Type B pancreatic cell (in vitro differentiated cells): ENCODE measurements around the gene GPR107. TPM values are rescaled to one million over a fixed set of nuclear protein-coding genes. Genes with fewer than 3 reads are reported as not detected.

Experiments used
- DNase-seq: peaks from one replicate; pipeline ENCODE4 v3.0.0; 2021; ENCODE audit warnings: mixed read lengths; ENCODE audit not compliant: unreplicated experiment; ENCODE audit errors: extremely low spot score
- H3K27ac Mint-ChIP-seq: 2 replicates; pipeline ENCODE4 v1.8.0; 2021; ENCODE audit warnings: mild to moderate bottlenecking, mixed read lengths
- H3K27me3 Mint-ChIP-seq: 2 replicates; pipeline ENCODE4 v1.8.0; 2021; ENCODE audit warnings: mixed read lengths
- H3K36me3 Mint-ChIP-seq: 2 replicates; pipeline ENCODE4 v1.8.0; 2021; ENCODE audit warnings: mixed read lengths
- H3K4me1 Mint-ChIP-seq: one replicate; pipeline ENCODE4 v1.8.0; 2021; ENCODE audit warnings: mixed read lengths; ENCODE audit not compliant: unreplicated experiment
- H3K4me3 Mint-ChIP-seq: 2 replicates; pipeline ENCODE4 v1.8.0; 2021; ENCODE audit warnings: mild to moderate bottlenecking, mixed read lengths
- H3K9me3 Mint-ChIP-seq: 2 replicates; pipeline ENCODE4 v1.8.0; 2021; ENCODE audit warnings: mixed read lengths
- total RNA-seq: library from RNA; stranded (reverse); gene quantifications from 2 replicates; pipeline ENCODE4 v1.2.1, GENCODE V29; 2021; ENCODE audit warnings: low replicate concordance
- TF ChIP-seq, protein P1 (sequence below): fragments of 200-600 bp; sonication (generic); conservative IDR thresholded peaks from 2 replicates; pipeline ENCODE4 v1.5.0; 2021; ENCODE audit warnings: antibody characterized with exemption, mild to moderate bottlenecking

GPR107 gene
- total RNA-seq, 1 donor from 2014 or later = 43.6 TPM

DNA sequence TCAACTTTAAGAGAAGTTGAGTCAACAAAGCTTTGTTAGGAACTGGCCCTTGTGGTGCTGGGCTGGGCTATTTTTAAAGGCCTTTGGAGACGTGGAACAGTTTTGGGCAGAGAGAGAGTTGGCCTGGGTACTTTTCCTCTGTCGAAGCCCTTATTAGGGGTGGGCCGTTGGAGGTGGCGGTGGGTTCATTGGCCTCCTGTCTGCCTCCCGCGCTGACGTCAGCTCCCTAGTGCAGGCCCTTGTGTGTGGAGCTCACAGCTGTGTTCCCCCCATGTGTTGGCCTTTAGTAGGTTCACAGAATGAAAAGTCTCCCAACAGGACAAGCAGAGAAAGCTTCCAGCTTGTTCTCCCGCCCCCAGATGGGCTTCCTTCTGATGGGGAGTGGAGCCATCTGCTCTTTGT lies 121.2 kb downstream of the GPR107 start:
- TF ChIP-seq, protein P1, sequence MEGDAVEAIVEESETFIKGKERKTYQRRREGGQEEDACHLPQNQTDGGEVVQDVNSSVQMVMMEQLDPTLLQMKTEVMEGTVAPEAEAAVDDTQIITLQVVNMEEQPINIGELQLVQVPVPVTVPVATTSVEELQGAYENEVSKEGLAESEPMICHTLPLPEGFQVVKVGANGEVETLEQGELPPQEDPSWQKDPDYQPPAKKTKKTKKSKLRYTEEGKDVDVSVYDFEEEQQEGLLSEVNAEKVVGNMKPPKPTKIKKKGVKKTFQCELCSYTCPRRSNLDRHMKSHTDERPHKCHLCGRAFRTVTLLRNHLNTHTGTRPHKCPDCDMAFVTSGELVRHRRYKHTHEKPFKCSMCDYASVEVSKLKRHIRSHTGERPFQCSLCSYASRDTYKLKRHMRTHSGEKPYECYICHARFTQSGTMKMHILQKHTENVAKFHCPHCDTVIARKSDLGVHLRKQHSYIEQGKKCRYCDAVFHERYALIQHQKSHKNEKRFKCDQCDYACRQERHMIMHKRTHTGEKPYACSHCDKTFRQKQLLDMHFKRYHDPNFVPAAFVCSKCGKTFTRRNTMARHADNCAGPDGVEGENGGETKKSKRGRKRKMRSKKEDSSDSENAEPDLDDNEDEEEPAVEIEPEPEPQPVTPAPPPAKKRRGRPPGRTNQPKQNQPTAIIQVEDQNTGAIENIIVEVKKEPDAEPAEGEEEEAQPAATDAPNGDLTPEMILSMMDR = no peak
- H3K4me1 Mint-ChIP-seq = peaks cover 15% of the 10 kb centered on the region
- H3K27me3 Mint-ChIP-seq = peaks cover 3% of the 10 kb centered on the region
- peak overlapping the region; percentile 80 for H3K4me3 Mint-ChIP-seq
- H3K9me3 Mint-ChIP-seq = no peaks in the 10 kb centered on the region
- no peaks in the 10 kb centered on the region for H3K36me3 Mint-ChIP-seq
- no peak for DNase-seq
- H3K27ac Mint-ChIP-seq = peak overlapping the region; percentile 58

DNA sequence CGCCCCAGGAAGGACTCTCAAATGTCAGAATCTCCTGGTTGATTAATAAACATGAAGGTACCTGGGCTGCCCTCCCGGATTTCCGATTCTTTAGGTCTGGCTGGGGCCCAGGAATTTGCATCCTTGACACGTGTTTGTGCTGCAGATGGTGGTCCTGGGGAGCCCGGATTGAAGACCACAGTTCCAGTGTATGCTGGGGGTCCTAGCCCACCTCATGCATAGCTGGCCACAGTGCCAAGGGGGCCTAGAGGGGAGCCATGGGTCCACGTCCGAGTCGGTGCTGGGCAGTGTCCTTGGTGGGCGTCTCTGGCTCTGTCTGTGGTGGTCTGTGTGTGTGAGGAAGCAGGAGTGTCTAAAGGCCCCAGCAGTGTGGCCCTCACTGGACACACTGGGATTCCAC lies 121.6 kb downstream of the GPR107 start:
- peaks cover 15% of the 10 kb centered on the region for H3K4me1 Mint-ChIP-seq
- H3K9me3 Mint-ChIP-seq = no peaks in the 10 kb centered on the region
- DNase-seq = no peak
- H3K27me3 Mint-ChIP-seq = peaks cover 3% of the 10 kb centered on the region
- no peak overlapping the region for H3K27ac Mint-ChIP-seq
- TF ChIP-seq, protein P1 = no peak
- H3K4me3 Mint-ChIP-seq = no peak overlapping the region
- no peaks in the 10 kb centered on the region for H3K36me3 Mint-ChIP-seq

DNA sequence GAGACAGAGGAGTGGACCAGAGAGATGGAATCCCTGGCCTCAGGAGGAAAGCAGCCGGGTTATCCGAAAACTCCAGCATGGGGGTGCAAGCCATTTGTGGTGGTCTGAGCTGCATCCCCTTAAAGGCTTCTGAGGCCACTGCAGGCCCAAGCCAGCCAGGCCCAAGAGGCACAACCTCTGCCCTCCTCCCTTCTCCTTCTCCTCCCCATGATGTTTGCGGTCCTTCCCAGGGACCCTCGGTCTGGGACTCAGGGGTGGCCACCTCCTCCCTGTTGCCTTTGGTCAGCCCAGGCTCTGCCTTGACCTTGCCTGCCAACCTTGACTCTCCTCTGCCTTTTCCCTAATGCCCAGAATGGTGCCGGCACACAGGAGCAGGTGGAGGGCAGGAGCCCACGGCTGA lies 123.1 kb downstream of the GPR107 start:
- TF ChIP-seq, protein P1 = no peak
- Mint-ChIP-seq H3K36me3 (no peaks in the 10 kb centered on the region), H3K4me1 (peaks cover 8% of the 10 kb centered on the region), H3K4me3 (no peak overlapping the region), H3K9me3 (no peaks in the 10 kb centered on the region), H3K27me3 (no peaks in the 10 kb centered on the region), H3K27ac (no peak overlapping the region)
- no peak for DNase-seq

DNA sequence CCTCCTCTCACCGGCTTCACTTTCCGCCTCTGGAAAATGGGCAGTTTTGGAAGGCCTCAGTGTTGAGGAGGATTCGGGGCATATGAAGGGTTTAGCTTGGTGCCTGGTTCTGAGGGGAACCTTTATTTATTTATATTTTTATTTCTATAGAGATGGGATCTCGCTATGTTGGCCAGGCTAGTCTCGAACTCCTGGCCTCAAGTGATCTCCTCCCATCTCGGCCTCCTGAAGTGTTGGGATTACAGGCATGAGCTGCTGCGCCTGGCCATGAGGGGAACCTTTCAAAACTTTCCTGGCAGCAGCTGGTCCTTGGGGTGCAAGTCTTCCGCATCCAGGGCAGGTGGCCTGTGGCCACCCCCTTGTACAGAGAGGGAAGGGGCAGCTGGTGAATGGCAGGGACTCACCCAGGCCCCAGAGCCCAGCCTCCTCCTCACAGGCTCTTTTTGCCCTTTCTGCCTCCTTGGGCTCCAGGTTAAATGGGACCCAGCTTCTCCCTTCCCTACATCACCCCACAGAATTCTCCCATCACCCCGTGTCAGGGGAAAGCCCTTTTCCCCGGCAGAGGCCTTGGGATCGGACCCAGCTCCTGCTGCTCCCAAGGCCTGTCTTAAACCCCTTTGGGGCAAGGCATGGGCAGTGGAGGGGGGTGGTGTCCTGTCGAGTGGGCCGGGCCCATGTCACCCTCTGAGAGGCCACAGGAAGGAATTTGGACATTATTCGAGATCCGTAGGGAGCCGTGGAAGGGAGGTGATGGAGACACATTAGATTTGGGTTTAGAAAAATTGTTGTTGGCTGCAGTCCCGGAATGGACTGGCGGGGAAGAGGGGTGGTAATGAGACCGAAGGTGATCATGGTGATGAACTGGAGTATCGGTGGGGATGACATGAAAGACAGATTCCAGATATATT lies 124.4 kb downstream of the GPR107 start:
- DNase-seq = no peak
- no peak overlapping the region for H3K27ac Mint-ChIP-seq
- no peak overlapping the region for H3K4me3 Mint-ChIP-seq

DNA sequence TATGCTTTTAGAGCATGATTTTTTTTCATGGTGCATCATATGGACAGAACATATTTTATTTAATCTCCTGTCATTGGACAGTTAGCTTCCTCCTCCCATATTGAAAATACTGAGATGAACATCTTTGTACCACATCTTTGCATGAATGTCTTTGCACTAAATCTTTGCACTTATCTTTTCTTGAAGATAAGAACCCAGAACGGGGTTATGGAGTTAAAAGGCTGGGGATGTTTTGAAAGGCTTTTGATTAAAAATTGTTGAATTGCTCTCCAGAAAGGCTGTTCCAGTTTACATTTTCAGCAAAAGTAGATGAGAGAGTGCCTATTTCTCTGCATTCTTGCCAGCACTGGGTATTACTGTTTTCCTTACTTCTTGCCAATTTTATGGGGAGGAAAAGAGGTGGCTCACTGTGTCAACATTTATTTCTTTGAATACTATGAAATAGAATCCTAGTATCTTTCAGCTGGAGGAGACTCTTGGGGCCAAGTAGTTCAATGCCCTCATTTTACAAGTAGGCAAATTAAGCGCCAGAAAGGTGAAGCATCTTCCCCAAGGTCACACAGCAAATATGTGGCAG lies 125.7 kb downstream of the GPR107 start:
- no peaks in the 10 kb centered on the region for H3K36me3 Mint-ChIP-seq
- H3K4me1 Mint-ChIP-seq = peaks cover 11% of the 10 kb centered on the region
- TF ChIP-seq, protein P1 = no peak
- no peak overlapping the region for H3K27ac Mint-ChIP-seq
- DNase-seq = no peak
- H3K4me3 Mint-ChIP-seq = no peak overlapping the region
- H3K27me3 Mint-ChIP-seq = no peaks in the 10 kb centered on the region
- H3K9me3 Mint-ChIP-seq = no peaks in the 10 kb centered on the region

More for the DNA sequence above, 124.4 kb downstream of the GPR107 start:
- Mint-ChIP-seq H3K4me1 (peaks cover 12% of the 10 kb centered on the region), H3K9me3 (no peaks in the 10 kb centered on the region), H3K36me3 (no peaks in the 10 kb centered on the region), H3K27me3 (no peaks in the 10 kb centered on the region)
- TF ChIP-seq, protein P1 = no peak
